SU-DHL-6 (cell line): Measurements from ENCODE around the gene WASHC4.

Experiments
- CTCF ChIP-seq: fragments of 200-600 bp; sonication (generic); IDR thresholded peaks from one replicate; pipeline ENCODE4 v1.5.1; 2017; ENCODE audit warnings: antibody characterized with exemption, mild to moderate bottlenecking, low read length, moderate library complexity; ENCODE audit not compliant: insufficient read depth, poor library complexity, severe bottlenecking
- EZH2phosphoT487 ChIP-seq: fragments of 200-600 bp; sonication (generic), shearing (Covaris generic); conservative IDR thresholded peaks from 2 replicates; pipeline ENCODE4 v1.6.1; 2018; ENCODE audit warnings: mild to moderate bottlenecking, antibody characterized with exemption, low read length, moderate library complexity, mixed read lengths

- TF ChIP-seq CTCF (no peak), EZH2phosphoT487 (no peak)
Observed at GRCh38 chr12:105204916-105205315, 97.4 kb downstream of the WASHC4 start.
